GM12865 (cell line): ENCODE results near the gene PYY.
"Not testable (repeated sequence)": the region's sequence is repeated elsewhere in the genome, so short reads cannot be mapped to it uniquely, and the experiment has no call there.

Experiments
- DNase-seq: peaks from one replicate; pipeline ENCODE4 v3.0.0; 2010; ENCODE audit warnings: low read depth
- H3K4me3 ChIP-seq: 2 replicates; pipeline ENCODE4 v1.5.1; 2011; ENCODE audit warnings: mild to moderate bottlenecking, low read depth, low read length, control low read depth
- CTCF ChIP-seq: IDR thresholded peaks from 2 replicates; pipeline ENCODE4 v1.5.1; 2011; ENCODE audit warnings: low read length, control low read depth, low read depth, inconsistent platforms; ENCODE audit not compliant: insufficient read depth; ENCODE audit errors: missing control alignments

PYY gene

GRCh38 chr17:43979011-43979410, 25.3 kb upstream of the PYY start:
- DNase-seq = no peak
- TF ChIP-seq CTCF = no peak
- H3K4me3 ChIP-seq = no peak overlapping the region

- no peak overlapping the region for H3K4me3 ChIP-seq
- TF ChIP-seq CTCF = no peak
- no peak for DNase-seq
Observed at GRCh38 chr17:43978078-43978477, 24.3 kb upstream of the PYY start.

- no peak for DNase-seq
- TF ChIP-seq CTCF = no peak
Observed at GRCh38 chr17:43976963-43977837, 23.5 kb upstream of the PYY start.

GRCh38 chr17:43975898-43976297, 22.2 kb upstream of the PYY start:
- DNase-seq = no peak
- no peak overlapping the region for H3K4me3 ChIP-seq
- no peak for TF ChIP-seq CTCF

More at GRCh38 chr17:43976963-43977837, 23.5 kb upstream of the PYY start:
- no peak overlapping the region for H3K4me3 ChIP-seq

- DNase-seq = no peak
- H3K4me3 ChIP-seq = no peak overlapping the region
- TF ChIP-seq CTCF = no peak
Observed at GRCh38 chr17:43974382-43975266, 20.9 kb upstream of the PYY start.

GRCh38 chr17:43972444-43973212, 18.9 kb upstream of the PYY start:
- H3K4me3 ChIP-seq, DNase-seq: not testable (repeated sequence)

- DNase-seq = not testable (repeated sequence)
Observed at GRCh38 chr17:43971436-43971835, 17.7 kb upstream of the PYY start.

More at GRCh38 chr17:43971436-43971835, 17.7 kb upstream of the PYY start:
- not testable (repeated sequence) for H3K4me3 ChIP-seq
